GM21423 (cell line): ENCODE results near the gene SLC9A4.

ENCODE experiments used
- ATAC-seq: cut with Tn5 transposase; IDR thresholded peaks from one replicate; pipeline ENCODE4 v1.9.1; 2021; ENCODE audit warnings: mild to moderate bottlenecking, moderate library complexity; ENCODE audit not compliant: unreplicated experiment

The SLC9A4 gene, protein sequence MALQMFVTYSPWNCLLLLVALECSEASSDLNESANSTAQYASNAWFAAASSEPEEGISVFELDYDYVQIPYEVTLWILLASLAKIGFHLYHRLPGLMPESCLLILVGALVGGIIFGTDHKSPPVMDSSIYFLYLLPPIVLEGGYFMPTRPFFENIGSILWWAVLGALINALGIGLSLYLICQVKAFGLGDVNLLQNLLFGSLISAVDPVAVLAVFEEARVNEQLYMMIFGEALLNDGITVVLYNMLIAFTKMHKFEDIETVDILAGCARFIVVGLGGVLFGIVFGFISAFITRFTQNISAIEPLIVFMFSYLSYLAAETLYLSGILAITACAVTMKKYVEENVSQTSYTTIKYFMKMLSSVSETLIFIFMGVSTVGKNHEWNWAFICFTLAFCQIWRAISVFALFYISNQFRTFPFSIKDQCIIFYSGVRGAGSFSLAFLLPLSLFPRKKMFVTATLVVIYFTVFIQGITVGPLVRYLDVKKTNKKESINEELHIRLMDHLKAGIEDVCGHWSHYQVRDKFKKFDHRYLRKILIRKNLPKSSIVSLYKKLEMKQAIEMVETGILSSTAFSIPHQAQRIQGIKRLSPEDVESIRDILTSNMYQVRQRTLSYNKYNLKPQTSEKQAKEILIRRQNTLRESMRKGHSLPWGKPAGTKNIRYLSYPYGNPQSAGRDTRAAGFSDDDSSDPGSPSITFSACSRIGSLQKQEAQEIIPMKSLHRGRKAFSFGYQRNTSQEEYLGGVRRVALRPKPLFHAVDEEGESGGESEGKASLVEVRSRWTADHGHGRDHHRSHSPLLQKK

DNA sequence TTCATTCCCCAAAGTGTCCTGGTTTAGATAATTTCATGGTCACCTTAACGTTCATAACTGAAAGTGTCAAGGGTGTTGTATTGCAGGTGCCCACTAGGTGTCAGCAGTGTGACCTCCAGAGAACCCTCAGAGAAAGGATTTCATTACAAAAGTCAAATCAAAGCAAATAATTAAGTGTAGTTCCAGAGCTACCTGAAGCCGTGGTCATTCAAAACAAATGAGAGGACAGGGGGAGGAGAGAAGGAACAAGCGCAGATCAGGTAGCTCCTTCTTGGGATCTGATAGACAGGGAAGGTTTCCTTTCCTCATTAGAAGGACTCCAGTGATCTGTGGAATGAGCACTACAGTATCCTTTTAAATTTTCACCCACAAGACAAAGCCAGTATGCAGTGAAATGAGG is at the start of gene SLC9A4:
Gene SLC9A4 (plus strand): TSS at position 207 of the 400 bp plus-strand sequence. CDS start 534 bp downstream, outside the sequence.
- peak; percentile 64 for ATAC-seq

DNA sequence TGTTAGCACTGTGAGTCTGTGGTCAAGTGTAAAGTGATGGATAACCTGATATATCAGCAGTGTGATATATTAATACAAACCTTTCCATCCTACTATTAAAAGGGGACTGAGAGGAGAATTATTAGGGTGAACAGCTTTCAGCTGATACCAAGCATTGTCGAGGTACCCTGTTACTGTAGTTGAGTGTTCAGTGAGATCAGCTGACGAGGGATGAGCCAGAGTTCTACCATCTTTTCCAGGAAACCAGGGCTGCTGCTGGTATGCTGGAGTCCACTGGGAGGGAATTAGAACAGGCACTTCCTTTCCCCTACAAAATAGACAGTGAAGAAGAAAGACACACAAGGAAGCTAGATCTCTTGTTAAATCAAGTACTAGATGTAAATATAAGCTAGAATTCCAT is 49.7 kb upstream of the SLC9A4 start:
- ATAC-seq, result no peak

DNA sequence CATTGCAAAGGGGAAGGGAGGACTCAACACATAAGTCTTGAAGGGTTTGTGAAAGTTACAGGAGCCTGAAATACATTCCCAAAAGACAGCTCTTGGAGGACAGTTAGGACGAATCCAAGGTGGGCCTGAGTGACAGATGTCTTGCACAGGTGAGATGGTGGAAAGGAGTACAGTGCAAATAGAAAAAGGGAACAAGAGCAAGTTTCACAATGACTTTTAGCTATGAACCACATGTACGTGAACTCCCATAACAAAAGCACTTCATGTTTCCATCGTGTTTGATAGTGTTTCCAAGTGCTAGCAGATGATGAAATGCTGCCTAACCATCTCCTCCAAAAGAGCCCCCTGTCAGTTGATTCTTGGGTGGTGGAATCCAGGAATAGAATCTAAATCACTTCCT is 48.3 kb upstream of the SLC9A4 start:
- ATAC-seq, result peak; percentile 89

DNA sequence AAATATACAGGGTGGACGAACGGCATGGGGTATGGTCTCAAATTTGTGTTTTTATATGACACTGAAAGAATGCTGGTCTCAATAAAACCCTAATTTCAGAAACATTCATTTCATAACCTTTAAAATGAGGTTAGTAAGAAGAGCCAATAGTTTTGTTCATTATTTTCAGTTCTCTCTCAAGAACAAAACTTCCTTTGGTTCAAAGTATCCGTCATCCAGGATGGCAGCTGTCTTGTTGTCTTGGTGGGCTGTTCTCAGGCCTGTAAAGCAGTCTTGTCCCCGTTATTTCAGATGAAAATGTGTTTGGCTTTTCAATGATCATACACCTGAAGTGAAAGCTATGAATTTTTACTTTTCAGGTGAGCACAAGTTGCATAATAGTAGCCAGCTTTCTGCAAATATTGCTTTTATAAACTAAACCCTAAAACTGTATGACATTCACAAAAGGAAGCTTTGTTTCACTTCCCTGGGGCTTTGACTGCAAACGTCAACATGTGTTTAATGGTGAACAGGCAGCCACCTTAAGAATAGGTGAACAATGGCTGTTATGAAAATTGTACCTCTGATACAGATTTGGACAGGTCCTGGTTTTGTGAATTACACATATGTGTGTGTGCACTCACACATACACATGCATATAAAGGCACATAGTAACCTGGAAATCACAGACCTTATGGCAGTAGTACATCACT is 47.4 kb upstream of the SLC9A4 start:
- ATAC-seq, result no peak

DNA sequence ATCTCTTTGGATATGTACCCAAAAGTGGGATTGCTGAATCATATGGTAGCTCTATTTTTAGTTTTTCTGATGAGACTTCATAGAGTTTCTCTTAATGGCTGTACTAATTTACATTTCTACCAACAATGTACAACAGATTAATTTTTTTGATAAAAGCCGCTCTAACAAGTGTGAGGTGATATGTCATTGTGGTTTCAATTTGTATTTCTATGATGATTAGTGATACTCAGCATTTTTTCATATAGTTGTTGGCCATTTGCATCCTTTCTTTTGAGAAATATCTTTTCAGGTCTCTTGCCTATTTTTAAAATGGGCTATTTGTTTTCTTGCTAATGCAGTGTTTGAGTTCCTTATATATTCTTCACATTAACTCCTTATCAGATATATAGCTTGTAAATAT is 45.8 kb upstream of the SLC9A4 start:
- ATAC-seq, result no peak

DNA sequence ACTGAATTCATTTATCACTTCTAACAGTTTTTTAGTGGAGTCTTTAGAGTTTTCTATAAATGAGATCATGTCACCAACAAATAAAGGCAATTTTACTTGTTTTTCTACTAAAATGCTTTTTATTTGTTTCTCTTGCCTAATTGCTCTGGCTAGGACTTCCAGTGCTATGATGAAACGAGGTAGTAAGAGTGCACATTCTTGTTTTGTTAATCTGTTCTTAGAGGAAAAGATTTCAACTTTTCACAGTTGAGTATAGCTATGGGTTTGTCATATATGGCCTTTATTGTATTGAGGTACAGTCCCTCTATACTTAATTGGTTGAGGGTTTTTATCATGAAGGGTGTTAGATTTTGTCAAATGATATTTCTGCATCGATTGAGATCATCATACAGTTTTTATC is 44.5 kb upstream of the SLC9A4 start:
- no peak for ATAC-seq

DNA sequence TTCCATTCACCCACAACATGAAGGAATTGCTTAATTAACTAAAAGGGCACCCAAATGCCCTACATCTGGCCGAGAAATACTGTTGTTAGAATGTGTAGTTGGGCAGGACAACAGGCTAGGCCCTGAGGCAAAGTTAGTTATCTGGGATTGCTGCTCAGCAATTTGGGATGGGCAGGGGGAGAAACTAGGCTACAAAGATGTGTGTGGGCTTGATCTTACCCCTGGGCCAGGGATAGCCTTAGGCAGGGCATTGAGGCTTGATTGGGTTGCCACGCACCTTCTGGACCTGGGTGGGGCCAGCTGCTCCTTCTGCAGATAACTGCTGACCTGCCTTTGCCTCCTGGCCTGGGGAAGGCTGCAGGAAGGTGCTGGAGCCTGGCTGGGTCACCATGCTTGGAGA is 40.6 kb upstream of the SLC9A4 start:
- ATAC-seq, result no peak

DNA sequence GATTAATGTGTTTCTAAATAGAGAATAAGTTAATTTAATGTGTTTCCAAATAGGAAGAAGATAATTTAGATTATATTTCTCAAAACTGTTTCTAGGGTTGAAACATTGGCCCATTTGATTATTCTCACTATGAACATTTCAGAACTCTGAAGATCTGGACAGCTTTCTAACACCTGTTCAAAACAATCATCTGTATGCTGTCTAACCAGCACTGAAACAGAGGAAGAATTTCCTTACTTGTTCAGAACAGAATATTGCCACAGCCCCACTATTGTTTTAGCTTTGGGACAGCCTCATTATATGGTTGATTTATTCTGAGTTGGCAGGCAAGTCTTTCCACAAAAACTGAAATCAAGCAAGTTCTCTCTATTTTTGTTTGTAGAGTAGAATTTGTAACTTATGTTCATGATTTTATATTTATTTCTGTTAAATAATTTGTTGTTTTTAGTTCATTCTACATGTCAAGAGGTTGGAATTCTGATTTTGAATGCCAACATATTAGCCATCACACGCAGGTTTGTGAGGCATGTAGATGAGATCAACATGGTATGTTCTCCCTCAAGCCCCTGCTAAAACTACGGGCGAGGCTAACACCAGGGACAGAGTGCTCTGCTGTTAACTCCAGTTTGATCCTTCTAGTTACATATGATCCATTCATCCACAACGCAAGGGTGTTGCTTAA is 38.9 kb upstream of the SLC9A4 start:
- no peak for ATAC-seq

DNA sequence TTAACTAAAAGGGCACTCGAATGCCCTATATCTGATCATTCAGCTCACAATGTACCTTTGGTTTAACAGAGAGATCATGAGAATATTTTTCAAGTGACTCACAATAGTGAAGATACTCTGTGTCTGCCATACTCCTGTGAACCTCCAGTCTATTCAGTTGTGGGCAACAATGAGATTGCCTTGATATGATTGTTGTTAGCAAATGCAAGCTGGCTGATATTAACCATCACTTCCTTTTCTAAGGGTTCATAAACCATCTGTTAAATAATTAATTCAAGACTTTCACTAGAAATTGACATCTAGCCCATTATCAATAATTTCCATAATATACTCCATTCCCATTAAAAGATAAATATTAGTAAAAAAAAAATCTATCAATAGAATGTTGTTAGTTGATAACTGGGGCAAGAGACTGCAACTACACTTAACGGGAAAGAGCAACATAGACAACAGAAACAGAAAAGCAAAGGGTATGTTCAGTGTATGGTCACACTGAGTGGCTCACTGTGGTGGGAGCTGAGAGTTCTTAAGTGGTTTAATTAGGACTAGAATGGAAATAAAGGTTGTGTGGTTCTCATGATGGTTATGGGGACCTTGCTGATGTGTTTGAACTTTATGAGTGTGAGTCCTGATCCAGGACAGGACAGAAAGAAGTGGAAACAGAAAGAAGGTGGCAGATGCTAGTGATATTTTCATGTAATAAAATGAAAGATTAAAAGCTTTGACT is 38.2 kb upstream of the SLC9A4 start:
- ATAC-seq, result peak; percentile 71

DNA sequence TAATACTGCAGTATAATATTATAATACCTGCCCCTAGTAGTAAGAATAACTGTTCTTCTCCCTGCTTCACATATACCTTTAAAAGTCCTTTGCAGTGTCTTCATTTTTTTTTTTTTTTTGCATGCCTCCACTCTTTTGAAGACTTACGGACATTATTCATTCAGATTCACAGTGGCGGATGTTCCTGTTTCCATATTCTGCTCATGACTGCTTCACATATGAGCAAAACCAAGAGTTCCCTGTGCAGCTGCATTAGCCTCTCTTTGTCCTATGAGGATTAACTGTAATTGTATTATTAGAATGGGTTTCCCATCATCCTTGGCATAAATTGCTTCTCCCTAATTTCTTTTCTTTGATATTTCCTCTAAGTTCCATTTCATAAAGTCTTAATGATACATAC is 37.3 kb upstream of the SLC9A4 start:
- no peak for ATAC-seq

DNA sequence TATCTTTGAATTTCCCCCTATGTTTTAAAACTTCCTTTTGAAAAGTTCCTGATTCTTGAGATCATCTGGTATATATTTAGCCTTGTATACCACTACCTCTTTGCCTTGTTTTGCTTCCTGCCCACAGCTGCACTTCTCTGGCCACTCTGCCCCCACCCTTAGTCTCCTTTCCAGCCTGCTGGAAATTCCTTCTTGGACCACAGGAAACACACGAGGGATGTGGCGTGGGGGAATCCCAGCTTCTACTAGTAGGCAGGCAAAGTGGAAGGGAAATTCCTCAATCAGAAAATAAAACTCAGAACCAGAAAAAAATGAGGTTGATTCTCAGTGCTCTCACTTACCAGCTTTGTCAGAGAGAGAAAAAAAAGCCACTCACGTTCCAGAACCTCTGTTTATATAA is 36.7 kb upstream of the SLC9A4 start:
- no peak for ATAC-seq

DNA sequence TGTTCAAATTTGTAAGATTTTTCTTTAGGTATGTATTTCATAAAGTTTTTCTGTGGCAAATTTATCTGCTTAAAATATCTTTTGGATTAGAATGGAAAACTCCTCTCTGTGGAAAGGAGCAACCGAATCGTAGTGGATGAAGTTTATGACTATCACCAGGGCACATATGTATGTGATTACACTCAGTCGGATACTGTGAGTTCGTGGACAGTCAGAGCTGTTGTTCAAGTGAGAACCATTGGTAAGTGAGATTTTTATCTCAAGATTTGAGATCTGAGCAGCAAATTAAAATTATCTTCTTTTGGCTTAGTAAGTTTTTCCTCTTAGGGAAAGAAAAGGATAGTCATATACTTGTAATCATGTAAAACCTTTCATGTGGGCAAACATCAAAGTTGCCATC is 35.9 kb upstream of the SLC9A4 start:
- no peak for ATAC-seq

DNA sequence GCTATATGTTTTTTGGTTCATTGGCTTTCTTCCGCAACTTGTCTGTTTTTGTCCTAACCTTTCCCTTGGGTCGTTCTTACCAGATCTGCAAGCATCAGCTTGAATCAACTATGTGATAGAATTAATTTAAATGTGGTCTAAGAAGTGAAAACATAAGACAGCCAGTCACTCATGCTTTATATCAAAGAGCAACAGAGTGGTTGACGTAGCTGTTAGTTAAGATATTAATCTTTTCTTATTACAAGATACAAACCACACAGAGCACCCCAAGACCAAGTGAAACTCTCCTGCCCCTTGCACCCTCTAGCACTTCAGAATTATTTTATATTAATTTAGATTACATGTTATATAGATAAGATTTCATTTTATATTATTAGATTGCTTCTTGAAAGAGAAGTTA is 34.9 kb upstream of the SLC9A4 start:
- ATAC-seq, result no peak

DNA sequence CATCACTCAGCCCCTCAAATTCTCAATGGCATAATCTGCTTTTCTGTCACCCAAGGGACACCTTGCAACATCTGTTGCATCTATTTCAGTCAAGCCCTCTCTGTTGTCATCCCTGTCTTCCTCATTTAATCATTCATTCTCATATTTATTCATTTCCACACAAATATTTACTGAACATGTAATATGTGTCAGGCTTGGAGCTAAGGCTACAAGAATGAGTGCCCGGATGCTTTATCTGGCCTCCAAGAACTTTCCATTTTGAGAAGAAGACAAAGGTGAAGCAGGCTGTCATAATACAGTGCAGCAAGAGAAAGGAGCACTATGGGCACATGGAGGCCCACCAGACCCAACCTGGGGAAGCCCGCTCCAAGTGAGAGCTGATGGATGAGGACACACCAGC is 34.4 kb upstream of the SLC9A4 start:
- no peak for ATAC-seq

DNA sequence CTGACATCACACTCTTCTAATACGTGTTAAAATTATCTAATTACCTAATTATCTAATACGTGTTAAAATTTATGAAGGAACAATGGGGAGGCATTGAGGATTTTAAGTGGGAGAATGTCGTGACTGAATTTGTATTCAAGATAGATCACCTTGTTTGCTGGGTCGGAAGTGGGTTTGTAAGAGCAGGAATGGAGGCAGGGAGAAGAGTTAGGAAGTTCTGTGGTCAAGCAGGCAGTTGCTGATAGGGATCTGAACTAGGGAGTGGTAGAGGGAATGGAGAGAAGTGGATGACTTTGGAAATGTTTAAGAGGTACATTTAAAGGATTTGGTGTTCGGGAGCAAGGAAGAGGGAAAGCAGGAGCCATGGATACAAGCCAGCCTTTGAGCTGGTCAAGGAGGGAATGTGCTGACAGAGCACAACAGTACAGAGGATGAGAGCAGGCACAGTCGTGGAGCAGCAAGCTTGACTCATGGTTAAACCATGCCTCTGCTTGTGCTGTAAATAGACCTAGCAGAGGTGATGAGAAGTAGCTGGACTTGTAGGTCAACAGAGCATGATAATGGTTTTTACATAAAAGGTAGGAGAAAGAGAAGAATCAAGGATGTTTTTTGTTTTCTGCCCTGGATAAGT is 33.8 kb upstream of the SLC9A4 start:
- no peak for ATAC-seq

DNA sequence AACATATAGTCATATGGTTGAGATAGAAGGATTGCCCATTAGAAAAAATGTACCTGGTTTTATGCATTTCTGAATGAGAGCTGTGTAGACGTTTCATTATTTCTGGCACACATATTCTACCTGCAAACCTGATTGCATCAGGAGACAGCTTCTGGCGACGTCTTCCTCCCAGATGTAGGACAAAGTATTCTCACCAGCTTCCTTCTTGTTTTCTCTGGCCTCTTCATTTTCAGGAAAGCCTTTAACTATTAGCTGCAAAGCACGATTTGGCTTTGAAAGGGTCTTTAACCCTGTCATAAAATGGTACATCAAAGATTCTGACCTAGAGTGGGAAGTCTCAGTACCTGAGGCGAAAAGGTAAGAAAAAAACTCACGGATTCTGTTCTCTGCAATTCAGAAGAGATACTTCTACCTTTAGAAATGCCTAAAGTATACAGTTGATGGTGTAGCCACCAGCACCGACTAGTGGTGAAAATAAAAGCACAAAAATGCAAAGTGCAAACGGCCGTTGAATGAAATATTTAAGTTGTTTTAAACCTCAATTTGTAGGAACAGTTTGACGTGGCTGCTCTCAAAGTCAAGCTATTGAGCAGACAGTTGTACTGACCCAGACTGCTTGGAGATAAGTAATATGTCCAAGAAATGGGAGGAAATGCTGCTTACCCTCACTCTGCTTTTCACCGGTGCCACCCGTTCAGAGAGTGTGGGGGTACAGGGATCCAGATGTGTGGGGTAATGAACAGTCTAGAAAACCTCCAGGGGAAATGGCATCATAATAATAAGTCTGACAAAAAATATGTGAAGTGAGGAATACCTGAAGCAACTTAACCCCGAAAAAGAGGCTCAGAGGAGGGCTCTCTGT is 29.8 kb upstream of the SLC9A4 start:
- ATAC-seq, result peak; percentile 78

DNA sequence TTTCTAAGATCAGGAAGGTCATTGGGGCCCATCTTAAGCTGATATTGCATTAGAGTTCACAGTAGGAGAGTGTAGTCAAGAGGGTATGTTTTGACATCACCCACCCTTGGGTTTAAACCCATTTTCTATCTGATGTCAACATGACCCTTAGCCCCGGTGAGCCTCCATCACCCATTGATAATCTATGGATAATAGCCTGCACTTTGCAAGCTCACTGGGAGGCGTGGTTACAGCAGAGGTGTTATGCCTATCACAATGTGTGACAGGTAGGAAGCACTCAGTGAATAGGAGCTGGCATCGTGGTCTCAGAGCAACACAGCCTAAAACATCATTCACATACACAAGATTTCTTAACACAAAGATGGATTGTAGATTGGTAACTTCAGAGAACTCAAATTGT is 28.8 kb upstream of the SLC9A4 start:
- no peak for ATAC-seq

DNA sequence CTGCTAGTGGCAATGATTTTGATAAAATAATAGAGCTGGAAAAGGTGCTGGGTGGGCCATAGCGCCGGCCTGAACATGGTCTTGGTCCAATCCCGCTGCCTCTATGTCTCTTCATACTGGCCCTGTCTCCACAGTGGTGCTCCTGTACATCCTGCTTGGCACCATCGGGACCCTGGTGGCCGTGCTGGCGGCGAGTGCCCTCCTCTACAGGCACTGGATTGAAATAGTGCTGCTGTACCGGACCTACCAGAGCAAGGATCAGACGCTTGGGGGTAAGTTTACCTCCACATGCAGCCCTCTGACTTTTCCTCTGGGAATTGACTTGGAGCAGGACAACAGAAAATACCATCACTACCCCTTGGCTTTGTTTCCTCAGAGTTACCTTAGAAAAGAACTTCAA is 26.1 kb upstream of the SLC9A4 start:
- no peak for ATAC-seq

DNA sequence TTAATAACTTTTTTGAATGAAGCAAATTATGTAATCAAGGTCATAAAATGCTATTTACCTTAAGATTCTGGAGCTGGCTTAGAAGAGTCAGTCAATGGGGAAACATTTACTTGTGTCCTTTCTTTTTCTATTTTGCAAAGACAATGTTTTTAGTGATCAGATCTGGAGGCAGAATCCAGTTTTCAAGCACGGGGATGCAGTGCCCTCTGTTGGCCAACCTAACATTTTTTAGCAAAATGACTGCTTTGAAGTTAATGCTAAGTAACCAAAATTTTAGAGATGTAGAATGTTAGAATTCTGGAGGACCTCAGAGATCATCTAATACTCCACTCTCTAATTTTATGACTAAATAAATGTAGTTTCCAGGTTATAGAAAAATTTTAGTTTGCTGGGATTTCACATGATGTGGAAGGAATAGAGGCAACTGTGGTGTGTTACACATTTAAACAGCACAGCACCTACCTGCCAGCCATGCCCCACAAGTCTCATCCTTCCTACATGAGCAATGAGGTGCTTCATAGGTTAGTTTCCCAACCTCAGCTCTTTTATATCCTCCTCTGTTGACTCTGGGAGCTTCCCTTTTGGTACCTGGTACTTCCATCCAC is 23.6 kb upstream of the SLC9A4 start:
- ATAC-seq, result no peak
